Measurements from ENCODE around the gene MAGI2.
A peak's percentile ranks its signal among the peaks of the same experiment; 100 is the strongest.

Gene MAGI2

DNA sequence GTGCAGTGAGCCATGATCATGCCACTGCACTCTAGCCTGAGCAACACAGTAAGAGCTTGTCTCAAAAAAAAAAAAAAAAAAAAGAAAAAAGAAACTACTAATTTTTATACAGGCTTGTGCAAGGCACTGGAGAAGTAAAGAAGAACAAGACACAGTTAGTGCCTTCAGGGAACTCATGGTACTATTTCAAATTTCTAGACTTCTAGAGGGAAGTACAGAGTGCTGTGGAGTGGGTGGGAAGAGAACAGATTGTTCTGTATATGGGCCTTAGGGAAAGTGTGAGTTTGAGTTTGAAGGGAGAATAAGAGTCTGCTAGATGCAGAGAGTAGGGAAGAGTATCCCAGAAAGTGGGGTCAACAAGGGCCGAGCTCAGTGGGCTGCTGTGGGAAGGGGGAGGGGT, 1420.1 kb downstream of the MAGI2 start:
- DNase-seq (ENCODE audit: insufficient read length, low spot score) (no peak), FAIRE-seq (no peak)
- no peak for TF ChIP-seq SPI1 (IDR thresholded peaks at IDR 0.05; ENCODE audit: low read depth, low read length)
- no peak for TF ChIP-seq TAF1 (IDR thresholded peaks at IDR 0.05; ENCODE audit: low read depth, low read length)
- no peak for TF ChIP-seq POLR2AphosphoS5 (IDR thresholded peaks at IDR 0.05; ENCODE audit: low read depth, low read length)
- TF ChIP-seq POU2F2 (IDR thresholded peaks at IDR 0.05; ENCODE audit: low read depth, low read length) = no peak
- TF ChIP-seq PAX5 (IDR thresholded peaks at IDR 0.05; ENCODE audit: insufficient read depth, low read length, severe bottlenecking) = no peak
- no peak for TF ChIP-seq POLR2A (IDR thresholded peaks at IDR 0.05; ENCODE audit: low read depth, low read length)

DNA sequence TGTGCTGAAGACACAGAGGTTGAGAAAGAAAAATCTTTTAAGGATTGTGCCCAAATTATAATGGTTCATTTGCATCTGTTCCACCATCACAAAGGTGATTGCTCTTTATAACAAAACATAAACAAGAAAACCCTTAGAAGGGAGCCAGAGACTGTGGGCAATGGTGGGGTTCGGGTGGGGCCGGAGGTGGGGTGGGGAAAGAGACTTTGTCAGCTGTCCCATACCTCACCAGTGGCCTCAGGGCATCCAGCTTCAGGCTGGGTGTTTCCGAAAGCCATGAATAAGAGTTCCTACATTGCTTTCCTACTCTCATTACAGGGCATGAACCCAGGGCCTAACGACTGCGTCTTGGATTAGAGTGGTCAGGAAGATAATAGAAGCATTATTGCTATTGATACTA, 1427.0 kb downstream of the MAGI2 start:
- FAIRE-seq = no peak
- no peak for DNase-seq (ENCODE audit: insufficient read length, low spot score)
- TF ChIP-seq SPI1 (IDR thresholded peaks at IDR 0.05; ENCODE audit: low read depth, low read length) (no peak), POLR2AphosphoS5 (IDR thresholded peaks at IDR 0.05; ENCODE audit: low read depth, low read length) (no peak), POLR2A (IDR thresholded peaks at IDR 0.05; ENCODE audit: low read depth, low read length) (no peak), TAF1 (IDR thresholded peaks at IDR 0.05; ENCODE audit: low read depth, low read length) (no peak), POU2F2 (IDR thresholded peaks at IDR 0.05; ENCODE audit: low read depth, low read length) (no peak), PAX5 (IDR thresholded peaks at IDR 0.05; ENCODE audit: insufficient read depth, low read length, severe bottlenecking) (no peak)

DNA sequence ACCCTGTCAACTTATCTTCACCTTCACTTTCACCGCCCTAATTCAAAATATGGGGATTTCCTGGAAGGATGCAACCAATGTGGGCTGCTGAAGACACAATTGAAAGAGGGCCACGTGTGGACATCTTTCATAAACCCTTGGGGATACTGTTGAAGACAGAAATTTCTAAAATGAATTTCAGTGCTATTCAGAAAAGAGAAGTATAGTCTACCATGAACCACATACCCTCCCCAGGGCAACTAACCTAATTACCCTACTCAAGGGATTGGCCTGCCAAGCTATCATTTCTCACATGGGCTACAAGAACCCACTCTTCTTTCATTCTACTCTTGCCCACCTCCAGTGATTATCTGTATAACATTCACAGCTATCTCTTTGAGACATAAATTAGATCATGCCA, 1428.9 kb downstream of the MAGI2 start:
- TF ChIP-seq SPI1 (IDR thresholded peaks at IDR 0.05; ENCODE audit: low read depth, low read length) (no peak), POLR2A (IDR thresholded peaks at IDR 0.05; ENCODE audit: low read depth, low read length) (no peak), PAX5 (IDR thresholded peaks at IDR 0.05; ENCODE audit: insufficient read depth, low read length, severe bottlenecking) (no peak), POLR2AphosphoS5 (IDR thresholded peaks at IDR 0.05; ENCODE audit: low read depth, low read length) (no peak), POU2F2 (IDR thresholded peaks at IDR 0.05; ENCODE audit: low read depth, low read length) (no peak), TAF1 (IDR thresholded peaks at IDR 0.05; ENCODE audit: low read depth, low read length) (no peak)
- no peak for FAIRE-seq

DNA sequence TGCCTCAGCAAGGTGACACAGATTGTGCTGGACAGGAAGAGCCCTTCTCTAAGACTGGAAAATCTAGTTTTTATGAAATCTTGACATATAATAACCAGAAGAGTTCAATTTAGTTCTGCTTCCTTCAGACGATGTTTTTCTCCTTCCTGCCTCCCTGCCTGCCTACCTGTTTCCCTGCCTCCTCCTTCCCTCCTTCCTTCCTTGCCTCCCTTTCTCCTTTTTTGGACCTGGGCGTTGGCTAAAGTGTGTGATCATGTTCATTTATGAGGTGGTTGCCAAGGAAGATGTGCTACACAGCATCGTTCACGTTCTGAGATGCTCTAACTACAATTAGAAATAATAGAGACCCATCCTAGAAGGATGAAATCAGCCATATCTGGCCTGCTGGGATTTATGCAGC, 1430.3 kb downstream of the MAGI2 start:
- no peak for FAIRE-seq
- TF ChIP-seq POU2F2 (IDR thresholded peaks at IDR 0.05; ENCODE audit: low read depth, low read length) (no peak), PAX5 (IDR thresholded peaks at IDR 0.05; ENCODE audit: insufficient read depth, low read length, severe bottlenecking) (no peak), TAF1 (IDR thresholded peaks at IDR 0.05; ENCODE audit: low read depth, low read length) (no peak), POLR2AphosphoS5 (IDR thresholded peaks at IDR 0.05; ENCODE audit: low read depth, low read length) (no peak), POLR2A (IDR thresholded peaks at IDR 0.05; ENCODE audit: low read depth, low read length) (no peak), SPI1 (IDR thresholded peaks at IDR 0.05; ENCODE audit: low read depth, low read length) (no peak)

More for the DNA sequence above, 1428.9 kb downstream of the MAGI2 start:
- DNase-seq (ENCODE audit: insufficient read length, low spot score) = no peak

DNA sequence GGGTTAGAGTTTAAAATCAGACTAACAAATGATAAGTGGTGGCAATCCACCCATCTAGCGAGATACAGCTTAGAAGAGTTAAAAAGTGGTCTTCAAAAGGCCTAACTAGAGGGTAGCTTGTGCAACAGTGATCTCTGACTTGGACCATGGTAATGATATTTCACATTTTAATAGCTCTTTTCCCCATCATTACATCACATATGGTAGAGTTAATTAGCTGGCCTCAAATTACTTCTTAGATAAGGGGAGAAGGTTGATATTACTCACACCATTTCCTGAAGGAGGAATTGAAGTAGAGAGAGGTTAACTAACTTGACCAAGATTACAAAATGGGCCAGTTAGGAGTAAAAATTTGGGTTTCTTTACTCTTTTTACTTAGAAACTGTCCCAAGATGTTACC, 1431.3 kb downstream of the MAGI2 start:
- TF ChIP-seq SPI1 (IDR thresholded peaks at IDR 0.05; ENCODE audit: low read depth, low read length) = no peak
- TF ChIP-seq POLR2A (IDR thresholded peaks at IDR 0.05; ENCODE audit: low read depth, low read length) = no peak
- DNase-seq (ENCODE audit: insufficient read length, low spot score) = no peak
- FAIRE-seq = no peak

More for the DNA sequence above, 1430.3 kb downstream of the MAGI2 start:
- no peak for DNase-seq (ENCODE audit: insufficient read length, low spot score)

DNA sequence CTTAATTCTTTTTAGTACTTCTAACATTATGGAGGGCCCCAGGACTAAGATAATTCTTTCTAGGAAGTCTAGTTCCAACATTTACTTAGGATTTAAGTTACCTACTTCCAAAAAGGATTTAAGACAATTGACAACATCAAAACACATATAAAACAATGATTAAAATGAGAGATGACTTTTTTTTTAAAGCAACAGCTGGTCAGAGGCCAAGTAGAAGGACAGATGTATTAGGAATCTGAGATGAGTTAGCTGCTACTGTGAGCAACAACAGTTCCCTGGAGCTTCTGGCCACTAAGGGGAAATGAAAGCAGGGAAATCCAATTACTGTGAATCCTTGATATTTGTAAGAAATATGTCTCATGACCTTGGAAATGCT, 1432.6 kb downstream of the MAGI2 start:
- no peak for FAIRE-seq
- TF ChIP-seq POU2F2 (IDR thresholded peaks at IDR 0.05; ENCODE audit: low read depth, low read length) = no peak
- TF ChIP-seq POLR2AphosphoS5 (IDR thresholded peaks at IDR 0.05; ENCODE audit: low read depth, low read length) = no peak
- no peak for TF ChIP-seq POLR2A (IDR thresholded peaks at IDR 0.05; ENCODE audit: low read depth, low read length)
- no peak for TF ChIP-seq SPI1 (IDR thresholded peaks at IDR 0.05; ENCODE audit: low read depth, low read length)
- TF ChIP-seq TAF1 (IDR thresholded peaks at IDR 0.05; ENCODE audit: low read depth, low read length) = no peak
- no peak for TF ChIP-seq PAX5 (IDR thresholded peaks at IDR 0.05; ENCODE audit: insufficient read depth, low read length, severe bottlenecking)
- DNase-seq (ENCODE audit: insufficient read length, low spot score) = no peak

DNA sequence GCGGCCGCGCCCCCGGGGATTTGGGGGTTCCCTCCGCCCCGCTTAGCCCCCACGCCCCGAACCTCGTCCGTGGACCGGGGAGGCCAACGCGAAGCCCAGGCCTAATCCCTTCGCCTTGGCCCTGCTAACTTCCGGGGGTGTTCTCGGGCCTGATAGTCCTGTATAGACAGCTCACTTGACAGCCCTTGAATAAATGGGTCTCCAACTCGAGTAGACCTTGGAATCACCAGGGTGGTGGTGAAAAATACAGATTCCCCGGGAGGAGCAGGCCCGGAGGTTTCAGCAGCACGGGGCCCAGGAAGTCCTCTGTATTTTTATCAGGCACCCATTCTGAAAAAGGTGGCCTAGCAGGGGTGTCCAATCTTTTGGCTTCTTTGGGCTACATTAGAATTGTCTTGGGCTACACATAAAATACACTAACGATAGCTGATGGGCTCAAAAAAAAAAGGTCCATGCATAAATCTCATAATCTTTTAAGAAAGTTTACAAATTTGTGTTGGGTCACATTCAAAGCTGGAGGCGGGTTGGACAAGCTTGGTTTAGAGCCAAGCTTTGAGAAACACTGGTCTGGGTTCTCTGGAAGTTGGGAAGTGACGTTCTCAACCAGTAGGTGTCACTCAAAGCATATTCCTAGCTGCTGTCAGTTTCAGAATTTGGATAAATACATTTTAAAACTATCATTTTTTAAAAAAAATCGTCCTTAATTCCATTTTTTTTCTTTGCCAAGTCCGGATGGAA, 1433.2 kb downstream of the MAGI2 start:
- DNase-seq (ENCODE audit: insufficient read length, low spot score) = peak; percentile 32
- peak; percentile 20 for FAIRE-seq
- no peak for TF ChIP-seq POLR2AphosphoS5 (IDR thresholded peaks at IDR 0.05; ENCODE audit: low read depth, low read length)
- TF ChIP-seq POLR2A (IDR thresholded peaks at IDR 0.05; ENCODE audit: low read depth, low read length) = no peak
- TF ChIP-seq SPI1 (IDR thresholded peaks at IDR 0.05; ENCODE audit: low read depth, low read length) = 0 out of 2 replicates have a peak, but pooled peaks have one; percentile 2
- TF ChIP-seq POU2F2 (IDR thresholded peaks at IDR 0.05; ENCODE audit: low read depth, low read length) = no peak
- no peak for TF ChIP-seq TAF1 (IDR thresholded peaks at IDR 0.05; ENCODE audit: low read depth, low read length)

DNA sequence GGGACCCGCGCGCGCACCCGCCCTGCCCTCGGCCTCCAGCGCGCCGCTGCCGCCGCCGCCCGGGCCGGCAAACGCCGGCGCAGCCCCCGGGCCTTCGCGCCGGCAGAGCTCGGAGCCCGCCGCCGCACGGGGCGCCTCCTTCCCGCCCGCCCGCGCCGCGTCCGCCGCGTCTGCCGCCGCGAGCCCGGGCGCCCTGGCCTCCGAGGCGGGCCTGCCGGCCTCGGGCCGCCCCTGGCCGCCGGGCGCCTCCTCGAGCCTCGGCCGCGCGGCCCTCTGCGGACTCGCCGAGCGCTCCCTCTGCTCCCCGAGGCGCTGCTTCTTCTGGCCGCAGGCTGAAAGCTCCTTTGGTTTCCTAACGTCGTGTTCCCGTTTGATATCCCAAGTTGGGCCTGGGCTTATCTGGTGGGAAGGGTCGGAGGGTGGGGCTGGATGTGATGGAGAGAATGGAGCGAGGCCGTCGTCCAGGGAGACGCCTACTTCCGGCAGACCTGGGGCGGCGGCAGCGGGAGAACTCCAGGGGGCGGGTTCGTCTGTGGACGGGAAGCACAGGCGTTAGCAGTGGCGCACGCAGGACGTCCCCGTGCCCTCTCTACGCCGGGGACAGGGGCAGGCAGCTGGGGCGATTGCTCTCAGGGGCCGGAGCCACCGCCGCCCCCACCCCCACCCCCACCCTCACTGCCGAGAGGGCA, 1433.9 kb downstream of the MAGI2 start:
- FAIRE-seq = peak; percentile 92
- peak; percentile 70 for DNase-seq (ENCODE audit: insufficient read length, low spot score)
- TF ChIP-seq POU2F2 (IDR thresholded peaks at IDR 0.05; ENCODE audit: low read depth, low read length) = no peak
- TF ChIP-seq TAF1 (IDR thresholded peaks at IDR 0.05; ENCODE audit: low read depth, low read length) = no peak
- TF ChIP-seq POLR2A (IDR thresholded peaks at IDR 0.05; ENCODE audit: low read depth, low read length) = no peak
- no peak for TF ChIP-seq SPI1 (IDR thresholded peaks at IDR 0.05; ENCODE audit: low read depth, low read length)
- no peak for TF ChIP-seq PAX5 (IDR thresholded peaks at IDR 0.05; ENCODE audit: insufficient read depth, low read length, severe bottlenecking)
- no peak for TF ChIP-seq POLR2AphosphoS5 (IDR thresholded peaks at IDR 0.05; ENCODE audit: low read depth, low read length)

DNA sequence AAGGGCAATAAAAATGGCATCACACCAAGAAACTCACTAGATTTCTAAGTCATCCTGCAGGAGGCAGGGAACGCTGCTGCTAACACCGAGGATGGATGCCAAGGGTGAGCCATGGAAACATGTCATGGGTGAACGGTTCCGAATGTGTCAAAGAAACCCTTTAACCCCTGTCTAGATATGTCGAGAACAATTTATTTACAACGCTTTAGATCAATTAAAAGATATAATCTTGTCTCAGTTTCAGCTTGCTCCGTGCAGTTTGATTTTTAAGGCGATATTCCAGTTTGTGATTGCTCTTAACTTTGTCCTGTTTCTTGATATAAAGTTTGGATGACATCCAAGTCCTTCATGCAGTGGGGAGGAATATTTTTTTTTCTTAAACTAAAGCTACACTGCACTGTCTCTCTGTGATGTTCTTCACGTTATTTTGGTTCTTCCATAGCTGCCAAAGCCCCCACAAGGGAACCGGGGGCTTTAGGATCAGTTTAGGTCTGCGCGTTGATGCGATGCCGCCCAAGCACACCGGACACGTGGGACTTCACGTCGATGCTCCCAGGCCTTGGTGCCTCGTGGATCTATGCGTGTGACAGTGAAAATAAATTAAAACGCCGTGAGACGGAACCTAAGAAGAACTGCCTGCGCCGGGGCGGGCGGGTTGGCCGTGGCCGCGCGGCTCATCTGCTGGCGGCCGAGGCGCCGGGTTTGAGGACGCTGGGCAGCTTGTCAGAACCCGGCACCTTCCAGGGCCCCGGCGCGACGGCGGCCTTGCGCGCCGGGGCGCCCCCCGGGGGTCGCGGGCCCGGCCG, 1434.6 kb downstream of the MAGI2 start:
- DNase-seq (ENCODE audit: insufficient read length, low spot score) = no peak
- no peak for FAIRE-seq
- TF ChIP-seq POLR2A (IDR thresholded peaks at IDR 0.05; ENCODE audit: low read depth, low read length) = no peak
- TF ChIP-seq SPI1 (IDR thresholded peaks at IDR 0.05; ENCODE audit: low read depth, low read length) = no peak
- TF ChIP-seq POLR2AphosphoS5 (IDR thresholded peaks at IDR 0.05; ENCODE audit: low read depth, low read length) = no peak
- TF ChIP-seq TAF1 (IDR thresholded peaks at IDR 0.05; ENCODE audit: low read depth, low read length) = no peak
- no peak for TF ChIP-seq POU2F2 (IDR thresholded peaks at IDR 0.05; ENCODE audit: low read depth, low read length)
- TF ChIP-seq PAX5 (IDR thresholded peaks at IDR 0.05; ENCODE audit: insufficient read depth, low read length, severe bottlenecking) = no peak

Measured in GM12891 (cell line).